PC-9 (cell line): ENCODE results near the gene PRAMEF18.
"Not testable (repeated sequence)": the region's sequence is repeated elsewhere in the genome, so short reads cannot be mapped to it uniquely, and the experiment has no call there.

ENCODE experiments used
- CTCF ChIP-seq: fragments of 200-600 bp; sonication (generic); conservative IDR thresholded peaks from 2 replicates; pipeline ENCODE4 v1.6.1; 2017; ENCODE audit warnings: mixed run types, antibody characterized with exemption, mild to moderate bottlenecking, moderate library complexity
- EZH2 ChIP-seq: fragments of 200-600 bp; sonication (generic); IDR thresholded peaks from 2 replicates; pipeline ENCODE4 v1.8.0; 2017; ENCODE audit warnings: antibody characterized with exemption, low read depth

- TF ChIP-seq EZH2 = not testable (repeated sequence)
- 0 out of 2 replicates have a peak, but pooled peaks have one; percentile 30 for TF ChIP-seq CTCF
These were observed 39.2 kb upstream of the PRAMEF18 start for GRCh38 chr1:13265124-13265523.
